Activated CD8-positive, alpha-beta T cell treated with anti-CD3 and anti-CD28 coated beads for 36 hours (primary cell): Measurements from ENCODE around the gene ZCCHC8. TPM values are rescaled to one million over a fixed set of nuclear protein-coding genes. Genes with fewer than 3 reads are reported as not detected.
A peak's percentile ranks its signal among the peaks of the same experiment; 100 is the strongest.
"Not testable (repeated sequence)": the region's sequence is repeated elsewhere in the genome, so short reads cannot be mapped to it uniquely, and the experiment has no call there.

Experiments used
- ATAC-seq: fragments of 200-7000 bp; cut with Tn5 transposase; one replicate; pipeline ENCODE4 v1.10.0; 2021; ENCODE audit warnings: mild to moderate bottlenecking, moderate library complexity
- CTCF ChIA-PET: fragments of 350-600 bp; sonication (Branson Sonifier 250); formaldehyde crosslinking; loops from one replicate; lab custom pipeline; 2021; ENCODE audit warnings: antibody characterized with exemption; lab: Charles Lee
- POLR2A ChIA-PET: fragments of 350-600 bp; sonication (Branson Sonifier 250); formaldehyde crosslinking; loops from one replicate; lab custom pipeline; 2021; ENCODE audit warnings: antibody characterized with exemption; lab: Charles Lee
- DNase-seq: peaks from one replicate; pipeline ENCODE4 v3.0.0-alpha.2; 2020
- H3K27ac Mint-ChIP-seq: one replicate; pipeline ENCODE4 v1.8.0; 2021; ENCODE audit warnings: mild to moderate bottlenecking, mixed read lengths
- H3K27me3 Mint-ChIP-seq: one replicate; pipeline ENCODE4 v1.8.0; 2021; ENCODE audit warnings: mixed read lengths
- H3K36me3 Mint-ChIP-seq: one replicate; pipeline ENCODE4 v1.8.0; 2021; ENCODE audit warnings: low read depth, mixed read lengths
- H3K4me1 Mint-ChIP-seq: one replicate; pipeline ENCODE4 v1.8.0; 2021; ENCODE audit warnings: low read depth, mixed read lengths
- H3K4me3 Mint-ChIP-seq: one replicate; pipeline ENCODE4 v1.8.0; 2021; ENCODE audit warnings: mild to moderate bottlenecking, moderate library complexity, mixed read lengths
- H3K9me3 Mint-ChIP-seq: one replicate; pipeline ENCODE4 v1.8.0; 2021; ENCODE audit warnings: mixed read lengths
- intact Hi-C: fragments of 100-400 bp; cut with micrococcal nuclease; formaldehyde crosslinking; loops from one replicate; pipeline ENCODE4 v1.10.0; 2022
- total RNA-seq, 2 experiments: library from RNA; stranded (reverse); gene quantifications; one replicate each; pipeline ENCODE4 v1.2.3, GENCODE V29; 2021
- TF ChIP-seq, protein P1 (sequence below): fragments of 200-600 bp; IDR thresholded peaks from one replicate; pipeline ENCODE4 v1.8.0; 2022; ENCODE audit warnings: antibody characterized with exemption, mild to moderate bottlenecking

Gene ZCCHC8
- total RNA-seq, 2 experiments from 2014 or later, result 28.0 to 28.5 TPM

DNA sequence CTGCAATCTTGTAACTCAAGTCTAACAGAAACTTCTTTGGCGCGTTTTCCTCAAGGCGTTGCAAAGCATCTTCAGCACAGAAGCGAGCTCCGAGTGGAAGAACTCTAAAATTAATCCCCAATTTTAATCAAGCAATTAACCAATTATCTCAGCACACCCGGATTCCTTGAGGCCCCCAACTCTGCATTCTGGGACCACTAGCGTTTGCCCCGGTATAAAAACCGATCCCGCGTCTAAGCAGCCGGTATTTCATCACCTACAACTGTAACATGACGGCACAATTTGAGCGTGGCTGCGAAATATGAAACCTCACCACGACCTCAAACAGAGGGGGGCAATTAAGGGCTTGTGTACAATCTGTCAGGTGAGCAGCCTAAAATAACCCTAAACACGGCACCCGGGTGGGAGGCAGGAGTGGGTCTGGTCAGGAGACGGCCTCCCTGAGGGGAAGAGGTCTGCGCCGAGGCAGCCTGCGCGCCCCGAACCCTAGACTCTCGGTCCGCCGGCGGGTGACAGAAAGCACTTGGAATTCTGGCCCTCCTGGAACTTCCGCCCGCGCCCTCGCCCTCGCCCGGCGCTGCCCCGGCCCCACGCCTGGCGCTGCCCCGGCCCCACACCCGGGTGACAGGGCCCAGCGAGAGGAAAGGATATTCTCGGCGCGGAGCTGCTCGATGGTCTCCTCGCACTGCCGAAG lies 594 bp downstream of the ZCCHC8 start:
- intact Hi-C loops, result no loop called here

DNA sequence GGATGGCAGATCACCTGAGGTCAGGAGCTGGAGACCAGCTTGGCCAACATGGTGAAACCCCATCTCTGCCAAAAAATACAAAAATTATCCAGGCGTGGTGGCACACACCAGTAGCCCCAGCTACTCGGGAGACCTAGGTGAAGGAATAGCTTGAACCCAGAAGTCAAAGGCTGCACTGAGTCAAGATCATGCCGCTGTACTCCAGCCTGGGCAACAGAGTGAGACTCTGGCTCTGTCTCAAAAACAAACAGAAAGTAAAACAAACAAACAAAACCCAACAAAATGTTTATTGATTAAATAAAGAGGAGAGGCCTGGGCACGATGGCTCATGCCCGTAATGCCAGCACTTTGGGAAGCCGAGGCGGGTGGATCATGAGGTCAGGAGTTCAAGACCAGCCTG lies 5.5 kb downstream of the ZCCHC8 start:
- Mint-ChIP-seq H3K27me3 (no peaks in the 10 kb centered on the region), H3K27ac (no peak overlapping the region), H3K4me3 (no peak overlapping the region), H3K36me3 (peaks cover 38% of the 10 kb centered on the region), H3K9me3 (no peaks in the 10 kb centered on the region), H3K4me1 (peaks cover 20% of the 10 kb centered on the region)
- ATAC-seq (no peak), DNase-seq (no peak)
- TF ChIP-seq, protein P1, sequence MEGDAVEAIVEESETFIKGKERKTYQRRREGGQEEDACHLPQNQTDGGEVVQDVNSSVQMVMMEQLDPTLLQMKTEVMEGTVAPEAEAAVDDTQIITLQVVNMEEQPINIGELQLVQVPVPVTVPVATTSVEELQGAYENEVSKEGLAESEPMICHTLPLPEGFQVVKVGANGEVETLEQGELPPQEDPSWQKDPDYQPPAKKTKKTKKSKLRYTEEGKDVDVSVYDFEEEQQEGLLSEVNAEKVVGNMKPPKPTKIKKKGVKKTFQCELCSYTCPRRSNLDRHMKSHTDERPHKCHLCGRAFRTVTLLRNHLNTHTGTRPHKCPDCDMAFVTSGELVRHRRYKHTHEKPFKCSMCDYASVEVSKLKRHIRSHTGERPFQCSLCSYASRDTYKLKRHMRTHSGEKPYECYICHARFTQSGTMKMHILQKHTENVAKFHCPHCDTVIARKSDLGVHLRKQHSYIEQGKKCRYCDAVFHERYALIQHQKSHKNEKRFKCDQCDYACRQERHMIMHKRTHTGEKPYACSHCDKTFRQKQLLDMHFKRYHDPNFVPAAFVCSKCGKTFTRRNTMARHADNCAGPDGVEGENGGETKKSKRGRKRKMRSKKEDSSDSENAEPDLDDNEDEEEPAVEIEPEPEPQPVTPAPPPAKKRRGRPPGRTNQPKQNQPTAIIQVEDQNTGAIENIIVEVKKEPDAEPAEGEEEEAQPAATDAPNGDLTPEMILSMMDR, result no peak
- ChIA-PET CTCF (interaction anchor here (1.0 to 3.7 kb wide), 3 partner anchors 16 to 95 kb away, joined by 3 to 16 read pairs (median 16); no protein-coding TSS in a partner anchor), POLR2A (interaction anchor here (1.5 kb wide), 1 partner anchor 31 kb away, joined by 9 read pairs; the partner anchor contains the start of genes KNTC1 and RSRC2)
- intact Hi-C loops, result no loop called here

More for the DNA sequence above, 594 bp downstream of the ZCCHC8 start:
- TF ChIP-seq, protein P1, result no peak
- POLR2A ChIA-PET, result interaction anchor here (0.6 to 9.1 kb wide), 25 partner anchors 9 to 1598 kb away, joined by 3 to 179 read pairs (median 4); partner anchors contain the start of genes DENR, KNTC1, MPHOSPH9 and RSRC2
- Mint-ChIP-seq H3K4me1 (peaks cover 30% of the 10 kb centered on the region), H3K36me3 (peaks cover 51% of the 10 kb centered on the region), H3K4me3 (peak overlapping the region; percentile 99), H3K27ac (peak overlapping the region; percentile 97), H3K27me3 (no peaks in the 10 kb centered on the region), H3K9me3 (no peaks in the 10 kb centered on the region)
- peak; percentile 73 for DNase-seq
- peak; percentile 1 for ATAC-seq
- CTCF ChIA-PET, result interaction anchor here (1.1 to 2.6 kb wide), 10 partner anchors 9 to 144 kb away, joined by 3 to 16 read pairs (median 4); no protein-coding TSS in a partner anchor

DNA sequence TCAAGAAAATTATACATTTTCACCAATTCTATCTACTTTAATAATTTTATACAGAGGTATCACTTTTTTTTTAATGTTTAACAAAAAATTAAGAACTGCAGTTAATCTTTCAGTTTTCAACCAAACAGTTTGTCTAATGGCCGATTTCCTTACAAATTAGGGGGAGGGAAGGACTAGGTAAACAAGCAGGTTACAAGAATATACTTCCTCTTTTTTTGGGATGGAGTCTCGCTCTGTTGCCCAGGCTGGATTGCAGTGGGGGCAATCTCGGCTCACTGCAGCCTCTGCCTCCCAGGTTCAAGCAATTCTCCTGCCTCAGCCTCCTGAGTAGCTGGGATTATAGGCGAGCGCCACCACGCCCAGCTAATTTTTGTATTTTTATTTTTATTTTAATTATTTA lies 7.5 kb downstream of the ZCCHC8 start:
- intact Hi-C loops, CTCF ChIA-PET, H3K9me3 Mint-ChIP-seq, DNase-seq, H3K27me3 Mint-ChIP-seq, H3K4me3 Mint-ChIP-seq, ATAC-seq, H3K27ac Mint-ChIP-seq: not testable (repeated sequence)
- POLR2A ChIA-PET, result interaction anchor here (0.7 to 0.8 kb wide), 3 partner anchors 10 to 45 kb away, joined by 3 read pairs; no protein-coding TSS in a partner anchor
- Mint-ChIP-seq H3K36me3 (peaks cover 37% of the 10 kb centered on the region), H3K4me1 (peaks cover 11% of the 10 kb centered on the region)

DNA sequence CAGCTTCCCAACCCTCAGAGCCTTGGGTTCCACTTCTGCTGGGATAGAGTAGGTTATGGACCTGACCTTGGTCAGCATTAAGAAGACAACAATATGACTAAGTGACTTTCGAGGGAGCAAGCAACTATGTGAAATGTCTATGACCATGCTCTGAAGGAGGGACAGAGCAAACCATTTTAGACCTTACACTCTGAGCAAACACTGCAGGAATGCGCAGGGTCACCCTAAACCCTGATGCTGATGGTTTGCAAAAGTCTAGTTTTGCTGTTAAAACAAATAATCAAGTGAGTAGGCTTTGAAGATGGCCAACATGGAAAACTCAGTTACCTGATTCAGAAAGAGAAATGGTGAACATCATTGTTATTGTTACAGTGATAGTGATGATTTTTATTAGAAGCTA lies 8.7 kb downstream of the ZCCHC8 start:
- intact Hi-C loops, result no loop called here
- peaks cover 38% of the 10 kb centered on the region for H3K36me3 Mint-ChIP-seq

DNA sequence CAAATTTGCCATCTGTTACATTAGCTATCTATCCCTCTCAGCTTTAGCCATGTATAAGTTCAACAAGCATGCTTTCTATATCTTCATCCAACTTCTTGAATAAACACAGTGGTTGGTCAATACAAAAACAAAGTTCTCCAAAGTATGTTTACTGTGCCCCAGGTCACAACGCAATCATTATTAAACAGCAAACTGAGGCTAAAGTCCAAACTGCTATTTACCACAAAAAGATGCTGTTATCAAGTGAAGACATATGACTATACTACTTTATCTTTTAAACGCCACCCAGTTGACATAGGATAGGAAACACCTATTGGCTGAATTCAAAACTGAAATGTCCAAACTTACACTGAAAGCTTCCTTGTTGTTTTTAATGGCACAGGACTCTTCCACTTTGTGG lies 11.7 kb downstream of the ZCCHC8 start:
- TF ChIP-seq, protein P1, result no peak
- POLR2A ChIA-PET, result interaction anchor here (1.8 kb wide), 1 partner anchor 11 kb away, joined by 8 read pairs; the partner anchor contains the start of gene ZCCHC8
- Mint-ChIP-seq H3K27ac (peak overlapping the region; percentile 20), H3K4me1 (peaks cover 7% of the 10 kb centered on the region), H3K9me3 (no peaks in the 10 kb centered on the region), H3K4me3 (no peak overlapping the region), H3K27me3 (no peaks in the 10 kb centered on the region), H3K36me3 (peaks cover 47% of the 10 kb centered on the region)
- CTCF ChIA-PET, result interaction anchor here (0.9 to 2.0 kb wide), 5 partner anchors 9 to 89 kb away, joined by 3 to 5 read pairs (median 3); partner anchors contain the start of gene ZCCHC8
- intact Hi-C loops, result no loop called here
- ATAC-seq, result no peak
- no peak for DNase-seq

More for the DNA sequence above, 8.7 kb downstream of the ZCCHC8 start:
- ChIA-PET POLR2A (interaction anchor here (1.1 to 1.5 kb wide), 3 partner anchors 9 to 137 kb away, joined by 3 to 5 read pairs (median 3); partner anchors contain the start of gene ZCCHC8), CTCF (interaction anchor here (1.0 to 1.4 kb wide), 2 partner anchors 19 to 136 kb away, joined by 3 read pairs; no protein-coding TSS in a partner anchor)
- Mint-ChIP-seq H3K4me1 (peaks cover 8% of the 10 kb centered on the region), H3K9me3 (no peaks in the 10 kb centered on the region), H3K27me3 (no peaks in the 10 kb centered on the region), H3K27ac (no peak overlapping the region), H3K4me3 (no peak overlapping the region)
- ATAC-seq (no peak), DNase-seq (no peak)
- TF ChIP-seq, protein P1, result no peak

DNA sequence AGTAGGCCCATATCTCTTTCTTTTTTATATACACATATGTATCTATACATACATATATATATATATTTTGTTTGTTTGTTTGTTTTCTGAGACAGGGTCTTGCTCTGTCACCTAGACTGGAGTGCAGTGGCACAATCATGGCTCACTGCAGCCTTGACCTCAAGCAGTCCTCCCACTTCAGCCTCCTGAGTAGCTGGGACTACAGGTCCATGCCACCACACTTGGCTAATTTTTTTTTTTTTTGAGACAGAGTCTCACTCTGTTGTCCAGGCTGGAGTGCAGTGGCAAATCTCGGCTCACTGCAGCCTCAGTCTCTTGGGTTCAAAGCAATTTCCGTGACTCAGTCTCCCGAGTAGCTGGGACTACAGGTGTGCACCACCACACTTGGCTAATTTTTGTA lies 12.9 kb downstream of the ZCCHC8 start:
- CTCF ChIA-PET, intact Hi-C loops, H3K9me3 Mint-ChIP-seq: not testable (repeated sequence)

More for the DNA sequence above, 12.9 kb downstream of the ZCCHC8 start:
- H3K27me3 Mint-ChIP-seq, H3K4me3 Mint-ChIP-seq, H3K27ac Mint-ChIP-seq, DNase-seq, ATAC-seq, POLR2A ChIA-PET: not testable (repeated sequence)
- Mint-ChIP-seq H3K36me3 (peaks cover 56% of the 10 kb centered on the region), H3K4me1 (peaks cover 17% of the 10 kb centered on the region)
